Fibroblast of mammary gland (primary cell): ENCODE results near the gene EMD.

ENCODE experiments used
- DNase-seq: peaks from one replicate; pipeline ENCODE4 v3.0.0-alpha.2; 2010; ENCODE audit warnings: low read depth
- H3K4me3 ChIP-seq: 2 replicates; pipeline ENCODE4 v1.5.1; 2011; ENCODE audit warnings: low read depth, mild to moderate bottlenecking, low read length, moderate library complexity; ENCODE audit not compliant: control insufficient read depth
- TF ChIP-seq, protein P1 (sequence below): conservative IDR thresholded peaks from 2 replicates; pipeline ENCODE4 v1.5.1; 2011; ENCODE audit warnings: low read depth, low read length, inconsistent platforms; ENCODE audit not compliant: control insufficient read depth, insufficient read depth

The EMD gene

DNA sequence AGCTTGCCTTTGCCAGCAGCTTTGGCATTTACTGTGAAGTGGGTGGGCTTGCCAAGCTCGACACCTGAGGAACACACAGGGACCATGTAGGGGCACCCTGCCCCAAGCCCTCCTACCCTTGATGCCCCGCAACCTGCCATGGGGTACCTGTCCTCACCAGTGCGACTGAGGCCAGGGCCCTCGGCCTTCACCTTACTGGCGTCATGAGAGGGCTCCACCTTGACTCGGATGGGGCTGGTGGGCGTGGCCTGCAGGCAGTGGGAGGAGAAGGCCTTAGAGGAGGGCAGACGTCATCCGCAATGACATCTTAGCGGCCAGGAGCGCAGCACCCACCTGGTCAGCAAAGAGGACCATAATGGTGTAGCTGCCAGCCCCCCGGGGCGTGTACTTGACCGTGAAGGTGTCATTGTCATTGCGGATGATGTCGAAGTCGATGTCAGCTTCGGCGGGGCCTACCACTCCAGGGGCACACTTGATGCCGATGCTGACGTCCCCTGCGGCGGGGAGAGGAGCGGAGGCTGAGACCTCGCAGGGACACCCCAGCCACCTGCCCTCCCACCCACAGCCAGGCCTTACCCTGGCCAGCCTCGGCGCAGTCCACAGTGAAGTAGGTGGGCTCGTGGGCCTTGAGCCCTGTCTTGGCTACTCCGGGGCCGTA lies 16.9 kb upstream of the EMD start:
- no peak for DNase-seq
- TF ChIP-seq, protein P1, sequence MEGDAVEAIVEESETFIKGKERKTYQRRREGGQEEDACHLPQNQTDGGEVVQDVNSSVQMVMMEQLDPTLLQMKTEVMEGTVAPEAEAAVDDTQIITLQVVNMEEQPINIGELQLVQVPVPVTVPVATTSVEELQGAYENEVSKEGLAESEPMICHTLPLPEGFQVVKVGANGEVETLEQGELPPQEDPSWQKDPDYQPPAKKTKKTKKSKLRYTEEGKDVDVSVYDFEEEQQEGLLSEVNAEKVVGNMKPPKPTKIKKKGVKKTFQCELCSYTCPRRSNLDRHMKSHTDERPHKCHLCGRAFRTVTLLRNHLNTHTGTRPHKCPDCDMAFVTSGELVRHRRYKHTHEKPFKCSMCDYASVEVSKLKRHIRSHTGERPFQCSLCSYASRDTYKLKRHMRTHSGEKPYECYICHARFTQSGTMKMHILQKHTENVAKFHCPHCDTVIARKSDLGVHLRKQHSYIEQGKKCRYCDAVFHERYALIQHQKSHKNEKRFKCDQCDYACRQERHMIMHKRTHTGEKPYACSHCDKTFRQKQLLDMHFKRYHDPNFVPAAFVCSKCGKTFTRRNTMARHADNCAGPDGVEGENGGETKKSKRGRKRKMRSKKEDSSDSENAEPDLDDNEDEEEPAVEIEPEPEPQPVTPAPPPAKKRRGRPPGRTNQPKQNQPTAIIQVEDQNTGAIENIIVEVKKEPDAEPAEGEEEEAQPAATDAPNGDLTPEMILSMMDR: no peak
- no peak overlapping the region for H3K4me3 ChIP-seq

GRCh38 chrX:154363706-154364439 lies 15.2 kb upstream of the EMD start:
- no peak for DNase-seq
- no peak overlapping the region for H3K4me3 ChIP-seq
- TF ChIP-seq, protein P1: no peak

DNA sequence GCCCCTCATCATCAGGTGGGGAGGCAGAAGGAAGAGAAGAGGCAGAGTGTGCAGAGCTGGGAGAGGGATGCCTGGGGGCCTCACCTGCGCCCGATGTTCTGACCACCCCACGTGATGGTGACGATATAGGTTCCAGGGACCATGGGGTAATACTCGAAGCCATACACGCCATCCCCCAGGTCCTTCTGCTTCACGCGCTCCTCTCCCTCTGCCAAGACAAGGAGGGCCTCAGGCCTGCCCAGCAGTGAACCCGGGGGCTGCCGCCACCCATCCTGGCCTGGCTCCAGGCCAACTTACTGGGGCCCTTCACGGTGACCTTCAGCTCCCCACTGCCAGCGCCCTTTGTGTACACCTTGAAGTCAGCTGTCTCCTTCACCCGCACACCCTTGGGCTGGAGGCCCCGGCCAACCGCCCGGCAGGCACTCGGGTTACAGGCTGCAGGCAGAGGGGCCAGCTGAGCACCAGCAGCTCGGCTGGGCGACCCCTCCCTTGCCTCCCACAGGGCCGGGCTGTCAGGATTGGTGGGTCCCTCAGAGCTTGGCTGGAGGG lies 14.0 kb upstream of the EMD start:
- no peak for DNase-seq
- TF ChIP-seq, protein P1: no peak
- no peak overlapping the region for H3K4me3 ChIP-seq

DNA sequence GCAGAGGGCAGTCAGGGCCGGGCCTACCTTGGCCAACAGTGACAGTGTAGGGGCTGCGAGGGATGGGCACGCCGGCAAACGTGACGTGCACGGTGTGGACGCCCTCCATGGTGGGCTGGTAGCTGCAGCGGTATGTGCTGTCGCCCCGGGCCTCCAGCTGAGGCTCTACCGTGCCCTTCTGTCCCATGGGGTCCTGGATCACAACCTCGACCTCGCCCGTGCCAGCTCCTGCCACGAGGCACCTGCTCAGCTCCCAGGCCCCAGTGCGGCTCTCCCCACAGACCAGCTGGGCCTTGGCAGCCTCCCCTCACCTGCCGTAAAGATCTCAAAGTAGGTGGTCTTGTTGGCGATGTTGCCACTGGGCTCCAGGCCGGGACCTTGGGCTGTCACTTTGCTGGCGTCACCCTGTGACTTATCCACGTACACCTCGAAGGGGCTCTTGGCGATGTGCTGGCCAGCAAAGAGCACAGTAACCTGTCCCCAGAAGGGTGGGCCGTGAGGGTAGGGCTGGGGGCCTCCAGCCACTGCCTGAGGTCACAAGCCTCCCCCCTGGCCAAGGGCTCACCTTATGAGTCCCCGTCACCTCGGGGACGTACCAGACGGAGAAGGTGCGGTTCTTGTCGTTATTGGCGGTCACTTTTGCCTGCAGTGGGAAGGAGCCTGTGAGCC lies 13.0 kb upstream of the EMD start:
- DNase-seq: no peak
- TF ChIP-seq, protein P1: no peak
- no peak overlapping the region for H3K4me3 ChIP-seq

GRCh38 chrX:154366666-154367055 lies 12.4 kb upstream of the EMD start:
- TF ChIP-seq, protein P1: no peak
- H3K4me3 ChIP-seq: no peak overlapping the region
- no peak for DNase-seq

- H3K4me3 ChIP-seq: peak overlapping the region; percentile 6
- DNase-seq: no peak
- TF ChIP-seq, protein P1: no peak
Observed at GRCh38 chrX:154367474-154368308, 11.4 kb upstream of the EMD start.
